H1 (cell line): ENCODE results near the gene PHKA2. TPM values are rescaled to one million over a fixed set of nuclear protein-coding genes. Genes with fewer than 3 reads are reported as not detected.

Source experiments
- CTCF ChIA-PET: fragments of 300-600 bp; sonication (Branson Sonifier 250); formaldehyde crosslinking; loops from one replicate; lab custom pipeline; 2021; ENCODE audit not compliant: partially characterized antibody; lab: Charles Lee
- POLR2A ChIA-PET: fragments of 300-600 bp; sonication (Branson Sonifier 250); formaldehyde crosslinking; loops from one replicate; lab custom pipeline; 2021; ENCODE audit warnings: inconsistent platforms; ENCODE audit not compliant: partially characterized antibody; lab: Charles Lee
- DNase-seq, 2 experiments: peaks; one replicate each; pipeline versions ENCODE4 v3.0.0 to v3.0.0-alpha.2; 2010 to 2022; ENCODE audit warnings: low spot score in 2 of 2, low read depth in 1 of 2, mixed read lengths in 1 of 2
- FAIRE-seq: peaks from 2 replicates; lab custom pipeline; 2011; peaks lifted over from hg19 to GRCh38; lab: Jason Lieb, UNC
- H2AFZ ChIP-seq: 2 replicates; pipeline ENCODE4 v1.8.1; 2012; ENCODE audit warnings: low read length, inconsistent platforms
- H2AK5ac ChIP-seq: 2 replicates; pipeline ENCODE4 v1.6.1; 2013; ENCODE audit warnings: low read depth, low read length
- H2BK120ac ChIP-seq: replicated peaks from 2 replicates; pipeline ENCODE3; 2013; ENCODE audit warnings: low read depth, low read length, inconsistent platforms
- H2BK12ac ChIP-seq: 2 replicates; pipeline ENCODE4 v1.6.1; 2013; ENCODE audit warnings: low read depth, low read length
- H2BK15ac ChIP-seq: 2 replicates; pipeline ENCODE4 v1.6.1; 2013; ENCODE audit warnings: low read length
- H2BK20ac ChIP-seq: 2 replicates; pipeline ENCODE4 v1.6.1; 2013; ENCODE audit warnings: low read length
- H2BK5ac ChIP-seq: 2 replicates; pipeline ENCODE4 v1.6.1; 2013; ENCODE audit warnings: low read depth, low read length
- H3K14ac ChIP-seq: 2 replicates; pipeline ENCODE4 v1.6.1; 2013; ENCODE audit warnings: inconsistent platforms; ENCODE audit not compliant: insufficient read length
- H3K18ac ChIP-seq: 2 replicates; pipeline ENCODE4 v1.6.1; 2013; ENCODE audit warnings: low read length; ENCODE audit errors: extremely low read depth
- H3K23ac ChIP-seq: 2 replicates; pipeline ENCODE4 v1.6.1; 2013; ENCODE audit warnings: inconsistent platforms; ENCODE audit not compliant: insufficient read length
- H3K23me2 ChIP-seq: 2 replicates; pipeline ENCODE4 v1.6.1; 2013; ENCODE audit warnings: low read depth, low read length
- H3K27ac ChIP-seq: 2 replicates; pipeline ENCODE4 v1.6.1; 2011; ENCODE audit warnings: low read depth, low read length, inconsistent platforms
- H3K27me3 ChIP-seq, 4 experiments: replicated peaks in 1 of 4; 1 replicate in 1 of 4; 2 replicates in 3 of 4; pipeline versions ENCODE4 v1.6.1 to v1.8.1; 2011 to 2013; ENCODE audit warnings: low read length in 3 of 4, mild to moderate bottlenecking in 3 of 4, inconsistent platforms in 2 of 4, mixed read lengths in 2 of 4, moderate library complexity in 1 of 4; ENCODE audit not compliant: control insufficient read depth in 3 of 4, insufficient read depth in 3 of 4; ENCODE audit errors: extremely low read depth in 1 of 4
- H3K36me3 ChIP-seq, 4 experiments: 2 replicates each; pipeline versions ENCODE4 v1.6.1 to v1.8.1; 2011 to 2013; ENCODE audit warnings: mild to moderate bottlenecking in 4 of 4, low read length in 3 of 4, moderate library complexity in 2 of 4, control low read depth in 1 of 4, inconsistent platforms in 1 of 4; ENCODE audit not compliant: insufficient read depth in 4 of 4, control insufficient read depth in 2 of 4
- H3K4ac ChIP-seq: replicated peaks from 2 replicates; pipeline ENCODE3; 2013; ENCODE audit warnings: low read length, low read depth, mixed read lengths, inconsistent platforms; ENCODE audit not compliant: insufficient read length
- H3K4me1 ChIP-seq, 4 experiments: replicated peaks in 1 of 4; 1 replicate in 1 of 4; 2 replicates in 3 of 4; pipeline versions ENCODE4 v1.6.1 to v1.8.1; 2011 to 2013; ENCODE audit warnings: low read length in 3 of 4, inconsistent platforms in 2 of 4, mixed read lengths in 1 of 4; ENCODE audit not compliant: insufficient read depth in 4 of 4, control insufficient read depth in 3 of 4
- H3K4me2 ChIP-seq, 2 experiments: 2 replicates each; pipeline versions ENCODE4 v1.6.1 to v1.8.1; 2011 to 2013; ENCODE audit warnings: low read depth in 2 of 2, low read length in 2 of 2, control low read depth in 1 of 2, inconsistent platforms in 1 of 2, mild to moderate bottlenecking in 1 of 2; ENCODE audit not compliant: insufficient read depth in 1 of 2
- H3K4me3 ChIP-seq, 4 experiments: fragments of 200-600, 300-600 bp in 1 of 4; sonication (generic), shearing (Covaris generic), sonication (Bioruptor Twin) in 1 of 4; 2 replicates each; pipeline versions ENCODE4 v1.5.1 to v1.8.1; 2011 to 2016; ENCODE audit warnings: low read length in 4 of 4, low read depth in 3 of 4, control low read depth in 2 of 4, inconsistent platforms in 2 of 4, mild to moderate bottlenecking in 2 of 4, mixed read lengths in 1 of 4, moderate library complexity in 1 of 4; ENCODE audit not compliant: insufficient read depth in 2 of 4; ENCODE audit errors: extremely low read depth in 1 of 4
- H3K56ac ChIP-seq: replicated peaks from 2 replicates; pipeline ENCODE3; 2013; ENCODE audit warnings: low read depth, mild to moderate bottlenecking, mixed read lengths, low read length, inconsistent platforms; ENCODE audit not compliant: insufficient read length
- H3K79me1 ChIP-seq: 2 replicates; pipeline ENCODE4 v1.6.1; 2013; ENCODE audit warnings: low read depth, low read length, control low read depth
- H3K79me2 ChIP-seq, 2 experiments: 2 replicates each; pipeline versions ENCODE4 v1.6.1 to v1.8.1; 2012 to 2013; ENCODE audit warnings: low read length in 2 of 2, mild to moderate bottlenecking in 2 of 2, inconsistent platforms in 1 of 2; ENCODE audit not compliant: insufficient read depth in 2 of 2, control insufficient read depth in 1 of 2
- H3K9ac ChIP-seq, 4 experiments: replicated peaks in 1 of 4; 1 replicate in 1 of 4; 2 replicates in 3 of 4; pipeline versions ENCODE4 v1.6.1 to v1.8.1; 2011 to 2013; ENCODE audit warnings: low read depth in 3 of 4, low read length in 3 of 4, control low read depth in 2 of 4, mild to moderate bottlenecking in 2 of 4, moderate library complexity in 2 of 4, inconsistent platforms in 1 of 4; ENCODE audit errors: extremely low read depth in 1 of 4
- H3K9me3 ChIP-seq, 2 experiments: 2 replicates each; pipeline versions ENCODE4 v1.6.1 to v1.8.1; 2012 to 2013; ENCODE audit warnings: mild to moderate bottlenecking in 2 of 2, moderate library complexity in 2 of 2, control low read depth in 1 of 2, inconsistent platforms in 1 of 2, low read depth in 1 of 2, low read length in 1 of 2, mixed read lengths in 1 of 2; ENCODE audit not compliant: insufficient read depth in 2 of 2
- H4K20me1 ChIP-seq, 2 experiments: replicated peaks in 1 of 2; 2 replicates each; pipeline versions ENCODE3 to v1.8.1; 2011 to 2013; ENCODE audit warnings: inconsistent platforms in 2 of 2, low read length in 2 of 2, mild to moderate bottlenecking in 1 of 2; ENCODE audit not compliant: insufficient read depth in 2 of 2, control insufficient read depth in 1 of 2
- H4K5ac ChIP-seq: 2 replicates; pipeline ENCODE4 v1.6.1; 2013; ENCODE audit warnings: low read length, low read depth, mixed read lengths, inconsistent platforms; ENCODE audit not compliant: insufficient read length
- H4K8ac ChIP-seq: 2 replicates; pipeline ENCODE4 v1.8.0; 2013; ENCODE audit warnings: mild to moderate bottlenecking, moderate library complexity, low read length, inconsistent platforms; ENCODE audit not compliant: insufficient read depth; ENCODE audit errors: extremely low read depth
- H4K91ac ChIP-seq: replicated peaks from 2 replicates; pipeline ENCODE3; 2013; ENCODE audit warnings: low read length, mixed read lengths, inconsistent platforms; ENCODE audit not compliant: insufficient read length
- BACH1 ChIP-seq: IDR thresholded peaks from 2 replicates; pipeline ENCODE4 v1.6.1; 2012; ENCODE audit warnings: low read length, improper control_type of control experiment
- BCL11A ChIP-seq, 2 experiments: IDR thresholded peaks; one replicate each; pipeline ENCODE4 v1.6.1; 2011; ENCODE audit warnings: low read depth in 2 of 2, low read length in 2 of 2, mild to moderate bottlenecking in 2 of 2
- CBX8 ChIP-seq: fragments of 300-800, 300-1000 bp; sonication (generic); IDR thresholded peaks from 2 replicates; pipeline ENCODE4 v1.7.1; 2016; ENCODE audit warnings: low read depth, low read length, borderline replicate concordance
- CEBPB ChIP-seq: IDR thresholded peaks from 2 replicates; pipeline ENCODE4 v1.6.1; 2012; ENCODE audit warnings: low read depth, low read length
- CHD2 ChIP-seq: IDR thresholded peaks from 2 replicates; pipeline ENCODE4 v1.6.1; 2012; ENCODE audit warnings: low read length, improper control_type of control experiment
- CTBP2 ChIP-seq: IDR thresholded peaks from 2 replicates; pipeline ENCODE4 v1.7.0; 2011; ENCODE audit warnings: borderline replicate concordance, mild to moderate bottlenecking, moderate library complexity, mixed read lengths, low read length; ENCODE audit not compliant: insufficient read depth, insufficient read length
- HDAC2 ChIP-seq, 2 experiments: fragments of 300-600 bp in 1 of 2; sonication (generic) in 1 of 2; IDR thresholded peaks; 2 replicates each; pipeline ENCODE4 v1.6.1; 2011 to 2012; ENCODE audit warnings: low read depth in 2 of 2, low read length in 2 of 2, mild to moderate bottlenecking in 2 of 2, moderate library complexity in 2 of 2, borderline replicate concordance in 1 of 2, inconsistent platforms in 1 of 2
- HDAC6 ChIP-seq: IDR thresholded peaks from one replicate; pipeline ENCODE4 v1.7.1; 2012; ENCODE audit warnings: low read depth, mild to moderate bottlenecking, inconsistent platforms, low read length, moderate library complexity
- KDM5A ChIP-seq: fragments of 200-600 bp; IDR thresholded peaks from 2 replicates; pipeline ENCODE4 v1.7.1; 2012; ENCODE audit warnings: mild to moderate bottlenecking, low read length, inconsistent platforms, mixed read lengths
- POLR2AphosphoS5 ChIP-seq: IDR thresholded peaks from 2 replicates; pipeline ENCODE4 v1.6.1; 2011; ENCODE audit warnings: low read depth, low read length
- SAP30 ChIP-seq: fragments of 300-600 bp; sonication (generic); IDR thresholded peaks from 2 replicates; pipeline ENCODE4 v1.7.1; 2012; ENCODE audit warnings: low read length, moderate library complexity, mild to moderate bottlenecking, inconsistent platforms; ENCODE audit not compliant: insufficient read depth, insufficient replicate concordance
- SP4 ChIP-seq: IDR thresholded peaks from 2 replicates; pipeline ENCODE4 v1.6.1; 2012; ENCODE audit warnings: low read length, inconsistent platforms
- ZNF274 ChIP-seq: IDR thresholded peaks from 2 replicates; pipeline ENCODE4 v1.7.0; 2012; ENCODE audit warnings: low read length, borderline replicate concordance; ENCODE audit errors: extremely low read depth
- WGBS, 2 experiments: shearing (Covaris generic) in 1 of 2; methylation state at CpG; one replicate each; pipeline versions ENCODE4 v1.1.6 to v1.1.7; 2013 to 2015; ENCODE audit warnings: low lambda C conversion rate in 2 of 2, mixed read lengths in 2 of 2, inconsistent platforms in 1 of 2, low coverage in 1 of 2, missing lambda C conversion rate in 1 of 2; ENCODE audit not compliant: insufficient replicate concordance in 2 of 2, insufficient coverage in 1 of 2, insufficient read length in 1 of 2; ENCODE audit errors: extremely low coverage in 1 of 2, missing lambda C conversion rate in 1 of 2; 5-methylcytosine and 5-hydroxymethylcytosine counted together
- polyA plus RNA-seq, 7 experiments: library from polyadenylated mRNA; depleted of rRNA in 3 of 7; stranded (reverse) in 5 of 7; unstranded in 2 of 7; fragments of >200 nt in 5 of 7; fragments of 200-250 nt in 2 of 7; gene quantifications; 1 replicate in 5 of 7; 2 replicates in 1 of 7; 4 replicates in 1 of 7; pipeline versions ENCODE4 v1.2.1 to v1.2.3, GENCODE V29; 2011 to 2013; ENCODE audit warnings: missing spikeins in 2 of 7, mixed read lengths in 2 of 7
- total RNA-seq: library from RNA; stranded (reverse); fragmentation: NEBNext Ultra II Directional; extraction: Animal tissue kit (Norgen Biotek cat#: 25700); gene quantifications from 2 replicates; pipeline ENCODE4 v1.2.1, GENCODE V29; 2021

The PHKA2 gene
- total and polyA plus RNA-seq, 2 of the 8 experiments (the other 6 are each of a cell fraction or from before 2014, with no cell fraction given): 28.1 to 35.8 TPM

DNA sequence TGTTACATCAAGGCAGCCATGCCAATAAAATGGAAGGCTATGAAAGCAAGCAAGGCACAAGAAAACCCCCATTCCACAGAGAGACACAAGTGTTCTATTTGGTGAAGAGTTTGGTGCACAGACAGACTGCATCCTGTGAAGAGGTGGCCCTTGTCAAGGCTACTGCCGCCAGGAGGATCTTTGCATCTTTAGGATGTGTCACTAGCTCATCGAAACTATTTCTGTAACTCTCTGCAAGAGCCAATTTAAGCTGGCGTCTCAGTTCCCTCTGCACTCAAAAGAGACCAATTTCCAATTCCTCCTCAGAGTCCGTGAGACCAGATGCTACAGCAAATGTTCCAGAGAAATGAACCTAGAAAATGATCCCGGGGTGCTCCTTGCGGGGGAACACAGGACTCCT, 91.0 kb downstream of the PHKA2 start:
- H2BK15ac ChIP-seq: no peak overlapping the region
- no peaks in the 10 kb centered on the region; a peak in 1 of 7 replicates for H3K27me3 ChIP-seq
- no peak overlapping the region for H3K4ac ChIP-seq
- H4K20me1 ChIP-seq: no peaks in the 10 kb centered on the region
- no peaks in the 10 kb centered on the region for H3K23me2 ChIP-seq
- POLR2A ChIA-PET: no interaction called here
- no peaks in the 10 kb centered on the region for H3K9me3 ChIP-seq
- H3K14ac ChIP-seq: no peak overlapping the region
- H2AFZ ChIP-seq: no peak overlapping the region
- FAIRE-seq: no peak
- H2BK12ac ChIP-seq: no peak overlapping the region
- H4K91ac ChIP-seq: no peak overlapping the region
- H3K18ac ChIP-seq: no peak overlapping the region
- H4K8ac ChIP-seq: no peak overlapping the region
- H3K27ac ChIP-seq: no peak overlapping the region
- no peak overlapping the region for H3K4me2 ChIP-seq
- no peak overlapping the region for H2BK120ac ChIP-seq
- DNase-seq: no peak
- H3K36me3 ChIP-seq: peaks cover 0 to 3% (median 0%) of the 10 kb centered on the region in 4 experiments; a peak in 4 of 8 replicates
- no peaks in the 10 kb centered on the region for H3K79me1 ChIP-seq
- H3K4me1 ChIP-seq: no peaks in the 10 kb centered on the region
- no peak overlapping the region for H3K56ac ChIP-seq
- H3K9ac ChIP-seq: no peak overlapping the region
- no peaks in the 10 kb centered on the region for H3K79me2 ChIP-seq
- no peak overlapping the region for H2BK20ac ChIP-seq
- TF ChIP-seq HDAC6: no peak
- no peak for TF ChIP-seq KDM5A
- no peak for TF ChIP-seq POLR2AphosphoS5
- no peak for TF ChIP-seq CTBP2
- no peak for TF ChIP-seq HDAC2 (IDR thresholded peaks at IDR 0.05; ENCODE audit: borderline replicate concordance in 1 of 2, low read depth in 2 of 2, low read length in 2 of 2)
- no peak for TF ChIP-seq SP4
- TF ChIP-seq BCL11A (IDR thresholded peaks at IDR 0.05; ENCODE audit: low read depth in 2 of 2, low read length in 2 of 2): no peak
- TF ChIP-seq ZNF274: no peak
- no peak for TF ChIP-seq CHD2
- no peak for TF ChIP-seq BACH1
- no peak for TF ChIP-seq CBX8
- TF ChIP-seq SAP30: no peak
- no peak for TF ChIP-seq CEBPB
- no peak overlapping the region for H3K23ac ChIP-seq
- no peak overlapping the region for H4K5ac ChIP-seq
- WGBS, 2 experiments: 97% methylated on average over 4 of the region's 6 CpGs; no CpG with 5 or more reads in 1 of the 2 experiments
- no peak overlapping the region for H2BK5ac ChIP-seq
- CTCF ChIA-PET: no interaction called here
- no peak overlapping the region for H2AK5ac ChIP-seq
- no peak overlapping the region for H3K4me3 ChIP-seq
